H1 (cell line): Measurements from ENCODE around the gene IFT27. TPM values are rescaled to one million over a fixed set of nuclear protein-coding genes. Genes with fewer than 3 reads are reported as not detected.
A peak's percentile ranks its signal among the peaks of the same experiment; 100 is the strongest.

Experiments
- ASH2L ChIP-seq: fragments of 200-600, 300-600 bp; sonication (generic); IDR thresholded peaks from one replicate; pipeline ENCODE4 v1.7.1; 2017; ENCODE audit warnings: low read length
- CHD7 ChIP-seq: fragments of 300-600 bp; sonication (generic); IDR thresholded peaks from 2 replicates; pipeline ENCODE4 v1.7.1; 2012; ENCODE audit warnings: low read length, moderate library complexity, mild to moderate bottlenecking, inconsistent platforms; ENCODE audit not compliant: insufficient replicate concordance
- CREB1 ChIP-seq: IDR thresholded peaks from 2 replicates; pipeline ENCODE4 v1.6.1; 2012; ENCODE audit warnings: inconsistent platforms
- EZH2 ChIP-seq: fragments of 200-600 bp; sonication (generic); IDR thresholded peaks from 2 replicates; pipeline ENCODE4 v1.7.1; 2012; ENCODE audit warnings: low read depth, mild to moderate bottlenecking, moderate library complexity, low read length, inconsistent platforms; ENCODE audit not compliant: severe bottlenecking
- KDM4A ChIP-seq: IDR thresholded peaks from one replicate; pipeline ENCODE4 v1.7.1; 2012; ENCODE audit warnings: low read depth, mild to moderate bottlenecking, moderate library complexity, low read length, inconsistent platforms; ENCODE audit not compliant: severe bottlenecking
- POLR2AphosphoS5 ChIP-seq: IDR thresholded peaks from 2 replicates; pipeline ENCODE4 v1.6.1; 2011; ENCODE audit warnings: low read depth, low read length
- RAD21 ChIP-seq, 2 experiments: IDR thresholded peaks in 1 of 2; conservative IDR thresholded peaks in 1 of 2; 2 replicates each; pipeline ENCODE4 v1.6.1; 2011; ENCODE audit warnings: low read depth in 2 of 2, low read length in 2 of 2, improper control_type of control experiment in 1 of 2, inconsistent platforms in 1 of 2, mild to moderate bottlenecking in 1 of 2, moderate library complexity in 1 of 2
- RXRA ChIP-seq: IDR thresholded peaks from 2 replicates; pipeline ENCODE4 v1.6.1; 2011; ENCODE audit warnings: low read depth, mild to moderate bottlenecking, low read length, moderate library complexity; ENCODE audit not compliant: insufficient read depth
- TAF1 ChIP-seq: IDR thresholded peaks from 2 replicates; pipeline ENCODE4 v1.6.1; 2011; ENCODE audit warnings: mild to moderate bottlenecking, low read depth, low read length
- polyA plus RNA-seq, 7 experiments: library from polyadenylated mRNA; depleted of rRNA in 3 of 7; stranded (reverse) in 5 of 7; unstranded in 2 of 7; fragments of >200 nt in 5 of 7; fragments of 200-250 nt in 2 of 7; gene quantifications; 1 replicate in 5 of 7; 2 replicates in 1 of 7; 4 replicates in 1 of 7; pipeline versions ENCODE4 v1.2.1 to v1.2.3, GENCODE V29; 2011 to 2013; ENCODE audit warnings: missing spikeins in 2 of 7, mixed read lengths in 2 of 7
- total RNA-seq: library from RNA; stranded (reverse); fragmentation: NEBNext Ultra II Directional; extraction: Animal tissue kit (Norgen Biotek cat#: 25700); gene quantifications from 2 replicates; pipeline ENCODE4 v1.2.1, GENCODE V29; 2021

Gene IFT27
- total and polyA plus RNA-seq, 2 of the 8 experiments (the other 6 are each of a cell fraction or from before 2014, with no cell fraction given), result 36.4 to 46.2 TPM

- TF ChIP-seq ASH2L (peak; percentile 55), CHD7 (no peak), TAF1 (no peak; the same call in 1 of the 2 replicates), EZH2 (no peak), RAD21 (IDR thresholded peaks at IDR 0.05 in 1 of 2, conservative IDR thresholded peaks at IDR 0.05 in 1 of 2; ENCODE audit: low read depth in 2 of 2, low read length in 2 of 2) (peak; percentile 93 to 96), KDM4A (peak; percentile 25), POLR2AphosphoS5 (no peak), CREB1 (peak; percentile 82), RXRA (no peak)
Measured at GRCh38 chr22:36781656-36782627, 6.0 kb upstream of the IFT27 start (continued).
